ENCODE results near the gene CCDC28B. TPM values are rescaled to one million over a fixed set of nuclear protein-coding genes. Genes with fewer than 3 reads are reported as not detected.

CCDC28B gene
- polyA plus RNA-seq, 2 of the 4 experiments (the other 2 are of a cell fraction) = 1.2 to 4.4 TPM

DNA sequence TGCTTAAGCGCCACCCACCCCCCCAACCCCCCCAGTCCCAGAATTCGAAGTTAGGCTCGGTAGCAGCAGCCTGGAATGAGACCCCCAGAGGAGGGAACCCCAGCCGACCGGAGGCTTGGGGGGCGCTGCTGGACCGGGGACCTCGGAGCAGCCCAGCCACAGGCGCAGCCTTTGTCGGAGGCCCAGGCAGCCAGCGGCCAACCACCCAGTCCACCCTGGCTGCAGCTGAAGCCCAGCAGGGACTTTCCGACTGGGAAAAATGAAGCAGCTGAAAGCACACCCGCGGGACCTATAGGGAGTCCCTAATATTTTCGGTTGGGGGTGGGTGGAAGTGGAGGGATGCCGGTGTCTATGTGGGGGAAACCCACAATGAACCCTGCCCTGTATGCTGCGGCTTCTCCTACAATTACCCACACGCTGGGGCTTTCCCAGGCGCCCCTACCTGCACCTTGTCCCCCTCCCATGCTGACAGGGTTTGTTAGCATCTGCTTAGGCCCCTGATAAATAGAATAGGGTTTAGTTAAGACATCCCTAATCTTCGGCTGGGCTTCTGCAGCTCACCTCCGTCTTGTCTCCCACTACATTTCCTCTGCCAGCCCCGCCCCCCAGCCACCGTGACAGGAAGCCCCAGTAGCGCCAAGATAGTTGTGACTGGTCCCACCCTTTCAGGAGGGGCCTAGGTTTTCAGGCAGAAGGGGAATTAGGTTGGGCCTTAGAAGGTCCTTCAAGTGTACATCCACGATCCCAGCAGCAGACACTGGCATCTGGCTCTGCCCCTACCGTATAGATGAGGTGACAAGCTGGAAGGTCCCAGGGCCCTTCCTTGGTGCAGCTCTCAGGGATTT, 838 bp downstream of the CCDC28B start:
- no peak for DNase-seq (ENCODE audit: low read depth in 1 of 2, low spot score in 1 of 2)
- WGBS (ENCODE audit: missing lambda C conversion rate) = 66% methylated on average over 20 of the region's 26 CpGs
- POLR2A ChIA-PET = interaction anchor here (1.5 to 2.6 kb wide), 2 partner anchors 21 to 129 kb away, joined by 5 to 16 read pairs; partner anchors contain the start of genes TMEM39B and TXLNA

More for the DNA sequence above, 838 bp downstream of the CCDC28B start:
- Histone ChIP-seq H3K4me3 (peak overlapping the region; percentile 35), H3K27ac (peak overlapping the region; percentile 15 to 77; a peak in 4 of 6 replicates), H3K4me2 (peak overlapping the region; percentile 63), H3K9me3 (no peaks in the 10 kb centered on the region), H3K4me1 (0 out of 3 replicates have a peak, but pooled peaks cover 8% of the 10 kb centered on the region)
- no peak for FAIRE-seq
- CTCF ChIA-PET = interaction anchor here (1.2 to 3.1 kb wide), 5 partner anchors 8 to 47 kb away, joined by 3 to 14 read pairs (median 4); no protein-coding TSS in a partner anchor
- TF ChIP-seq, protein P1, sequence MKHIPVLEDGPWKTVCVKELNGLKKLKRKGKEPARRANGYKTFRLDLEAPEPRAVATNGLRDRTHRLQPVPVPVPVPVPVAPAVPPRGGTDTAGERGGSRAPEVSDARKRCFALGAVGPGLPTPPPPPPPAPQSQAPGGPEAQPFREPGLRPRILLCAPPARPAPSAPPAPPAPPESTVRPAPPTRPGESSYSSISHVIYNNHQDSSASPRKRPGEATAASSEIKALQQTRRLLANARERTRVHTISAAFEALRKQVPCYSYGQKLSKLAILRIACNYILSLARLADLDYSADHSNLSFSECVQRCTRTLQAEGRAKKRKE (CRISPR knock-in tag; IDR thresholded peaks at IDR 0.05; ENCODE audit: low read depth) = no peak
- TF ChIP-seq GATA3 (IDR thresholded peaks at IDR 0.05; ENCODE audit: borderline replicate concordance) (no peak), RCOR1 (IDR thresholded peaks at IDR 0.05; ENCODE audit: low read depth, low read length) (no peak), RARB (CRISPR knock-in tag; IDR thresholded peaks at IDR 0.05) (no peak), HOXA7 (CRISPR knock-in tag; IDR thresholded peaks at IDR 0.05) (no peak), CEBPB (IDR thresholded peaks at IDR 0.05) (no peak), SMC3 (IDR thresholded peaks at IDR 0.05) (no peak), ZNF302 (CRISPR knock-in tag; IDR thresholded peaks at IDR 0.05) (no peak), RAD21 (conservative IDR thresholded peaks at IDR 0.05 in 1 of 2, IDR thresholded peaks at IDR 0.05 in 1 of 2) (no peak), EP300 (IDR thresholded peaks at IDR 0.05) (no peak), FOSB (CRISPR knock-in tag; IDR thresholded peaks at IDR 0.05) (no peak), SREBF2 (IDR thresholded peaks at IDR 0.05) (no peak), TFCP2L1 (CRISPR knock-in tag; IDR thresholded peaks at IDR 0.05) (no peak), EHF (CRISPR knock-in tag; IDR thresholded peaks at IDR 0.05) (no peak), MYC (IDR thresholded peaks at IDR 0.05; ENCODE audit: borderline replicate concordance, low read length) (no peak)
- TF ChIP-seq, protein P2, sequence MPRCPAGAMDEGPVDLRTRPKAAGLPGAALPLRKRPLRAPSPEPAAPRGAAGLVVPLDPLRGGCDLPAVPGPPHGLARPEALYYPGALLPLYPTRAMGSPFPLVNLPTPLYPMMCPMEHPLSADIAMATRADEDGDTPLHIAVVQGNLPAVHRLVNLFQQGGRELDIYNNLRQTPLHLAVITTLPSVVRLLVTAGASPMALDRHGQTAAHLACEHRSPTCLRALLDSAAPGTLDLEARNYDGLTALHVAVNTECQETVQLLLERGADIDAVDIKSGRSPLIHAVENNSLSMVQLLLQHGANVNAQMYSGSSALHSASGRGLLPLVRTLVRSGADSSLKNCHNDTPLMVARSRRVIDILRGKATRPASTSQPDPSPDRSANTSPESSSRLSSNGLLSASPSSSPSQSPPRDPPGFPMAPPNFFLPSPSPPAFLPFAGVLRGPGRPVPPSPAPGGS (IDR thresholded peaks at IDR 0.05) = no peak
- TF ChIP-seq, protein P3, sequence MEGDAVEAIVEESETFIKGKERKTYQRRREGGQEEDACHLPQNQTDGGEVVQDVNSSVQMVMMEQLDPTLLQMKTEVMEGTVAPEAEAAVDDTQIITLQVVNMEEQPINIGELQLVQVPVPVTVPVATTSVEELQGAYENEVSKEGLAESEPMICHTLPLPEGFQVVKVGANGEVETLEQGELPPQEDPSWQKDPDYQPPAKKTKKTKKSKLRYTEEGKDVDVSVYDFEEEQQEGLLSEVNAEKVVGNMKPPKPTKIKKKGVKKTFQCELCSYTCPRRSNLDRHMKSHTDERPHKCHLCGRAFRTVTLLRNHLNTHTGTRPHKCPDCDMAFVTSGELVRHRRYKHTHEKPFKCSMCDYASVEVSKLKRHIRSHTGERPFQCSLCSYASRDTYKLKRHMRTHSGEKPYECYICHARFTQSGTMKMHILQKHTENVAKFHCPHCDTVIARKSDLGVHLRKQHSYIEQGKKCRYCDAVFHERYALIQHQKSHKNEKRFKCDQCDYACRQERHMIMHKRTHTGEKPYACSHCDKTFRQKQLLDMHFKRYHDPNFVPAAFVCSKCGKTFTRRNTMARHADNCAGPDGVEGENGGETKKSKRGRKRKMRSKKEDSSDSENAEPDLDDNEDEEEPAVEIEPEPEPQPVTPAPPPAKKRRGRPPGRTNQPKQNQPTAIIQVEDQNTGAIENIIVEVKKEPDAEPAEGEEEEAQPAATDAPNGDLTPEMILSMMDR (IDR thresholded peaks at IDR 0.05) = no peak
- TF ChIP-seq, protein P4, sequence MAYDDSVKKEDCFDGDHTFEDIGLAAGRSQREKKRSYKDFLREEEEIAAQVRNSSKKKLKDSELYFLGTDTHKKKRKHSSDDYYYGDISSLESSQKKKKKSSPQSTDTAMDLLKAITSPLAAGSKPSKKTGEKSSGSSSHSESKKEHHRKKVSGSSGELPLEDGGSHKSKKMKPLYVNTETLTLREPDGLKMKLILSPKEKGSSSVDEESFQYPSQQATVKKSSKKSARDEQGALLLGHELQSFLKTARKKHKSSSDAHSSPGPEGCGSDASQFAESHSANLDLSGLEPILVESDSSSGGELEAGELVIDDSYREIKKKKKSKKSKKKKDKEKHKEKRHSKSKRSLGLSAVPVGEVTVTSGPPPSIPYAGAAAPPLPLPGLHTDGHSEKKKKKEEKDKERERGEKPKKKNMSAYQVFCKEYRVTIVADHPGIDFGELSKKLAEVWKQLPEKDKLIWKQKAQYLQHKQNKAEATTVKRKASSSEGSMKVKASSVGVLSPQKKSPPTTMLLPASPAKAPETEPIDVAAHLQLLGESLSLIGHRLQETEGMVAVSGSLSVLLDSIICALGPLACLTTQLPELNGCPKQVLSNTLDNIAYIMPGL (CRISPR knock-in tag; IDR thresholded peaks at IDR 0.05; ENCODE audit: borderline replicate concordance) = no peak
- TF ChIP-seq, protein P5, sequence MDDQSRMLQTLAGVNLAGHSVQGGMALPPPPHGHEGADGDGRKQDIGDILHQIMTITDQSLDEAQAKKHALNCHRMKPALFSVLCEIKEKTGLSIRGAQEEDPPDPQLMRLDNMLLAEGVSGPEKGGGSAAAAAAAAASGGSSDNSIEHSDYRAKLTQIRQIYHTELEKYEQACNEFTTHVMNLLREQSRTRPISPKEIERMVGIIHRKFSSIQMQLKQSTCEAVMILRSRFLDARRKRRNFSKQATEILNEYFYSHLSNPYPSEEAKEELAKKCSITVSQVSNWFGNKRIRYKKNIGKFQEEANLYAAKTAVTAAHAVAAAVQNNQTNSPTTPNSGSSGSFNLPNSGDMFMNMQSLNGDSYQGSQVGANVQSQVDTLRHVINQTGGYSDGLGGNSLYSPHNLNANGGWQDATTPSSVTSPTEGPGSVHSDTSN (IDR thresholded peaks at IDR 0.05) = no peak
- TF ChIP-seq, protein P6, sequence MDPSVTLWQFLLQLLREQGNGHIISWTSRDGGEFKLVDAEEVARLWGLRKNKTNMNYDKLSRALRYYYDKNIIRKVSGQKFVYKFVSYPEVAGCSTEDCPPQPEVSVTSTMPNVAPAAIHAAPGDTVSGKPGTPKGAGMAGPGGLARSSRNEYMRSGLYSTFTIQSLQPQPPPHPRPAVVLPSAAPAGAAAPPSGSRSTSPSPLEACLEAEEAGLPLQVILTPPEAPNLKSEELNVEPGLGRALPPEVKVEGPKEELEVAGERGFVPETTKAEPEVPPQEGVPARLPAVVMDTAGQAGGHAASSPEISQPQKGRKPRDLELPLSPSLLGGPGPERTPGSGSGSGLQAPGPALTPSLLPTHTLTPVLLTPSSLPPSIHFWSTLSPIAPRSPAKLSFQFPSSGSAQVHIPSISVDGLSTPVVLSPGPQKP (IDR thresholded peaks at IDR 0.05; ENCODE audit: low read depth, low read length) = no peak
- peak in 1 of 2 experiments; percentile 5; a peak in 1 of 6 replicates for ATAC-seq

Data from A549 (cell line).